A673 (cell line): Measurements from ENCODE around the gene UMAD1.

Experiments
- EZH2 ChIP-seq: fragments of 200-600 bp; sonication (generic); IDR thresholded peaks from 2 replicates; pipeline ENCODE4 v1.6.1; 2017; ENCODE audit warnings: borderline replicate concordance, low read depth, mild to moderate bottlenecking, mixed read lengths, antibody characterized with exemption, low read length; ENCODE audit not compliant: poor library complexity, severe bottlenecking
- TF ChIP-seq, protein P1 (sequence below): fragments of 300-800, 200-600 bp; sonication (generic); conservative IDR thresholded peaks from 2 replicates; pipeline ENCODE4 v1.5.1; 2017; ENCODE audit warnings: low read depth, mild to moderate bottlenecking, antibody characterized with exemption, low read length, moderate library complexity, mixed read lengths

DNA sequence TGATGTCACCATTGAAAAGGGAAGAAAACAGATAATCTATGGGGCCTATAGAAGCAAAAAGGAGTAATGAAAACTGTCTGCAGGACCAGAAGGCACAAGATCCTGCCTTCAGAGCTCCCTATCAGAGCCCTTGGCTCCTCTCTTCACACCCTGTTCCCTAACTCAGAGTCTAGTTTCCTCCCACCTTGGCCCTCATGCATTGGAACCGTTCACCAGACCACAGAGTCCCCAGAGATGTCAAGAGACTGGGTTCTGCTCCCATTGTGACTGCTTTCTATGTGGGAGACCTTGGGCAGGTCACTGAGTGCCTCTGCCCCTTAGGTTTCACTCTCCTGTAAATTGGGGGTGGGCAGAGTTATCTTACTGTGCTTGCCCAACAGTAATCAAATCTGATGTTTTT is 158.0 kb downstream of the UMAD1 start:
- TF ChIP-seq, protein P1, sequence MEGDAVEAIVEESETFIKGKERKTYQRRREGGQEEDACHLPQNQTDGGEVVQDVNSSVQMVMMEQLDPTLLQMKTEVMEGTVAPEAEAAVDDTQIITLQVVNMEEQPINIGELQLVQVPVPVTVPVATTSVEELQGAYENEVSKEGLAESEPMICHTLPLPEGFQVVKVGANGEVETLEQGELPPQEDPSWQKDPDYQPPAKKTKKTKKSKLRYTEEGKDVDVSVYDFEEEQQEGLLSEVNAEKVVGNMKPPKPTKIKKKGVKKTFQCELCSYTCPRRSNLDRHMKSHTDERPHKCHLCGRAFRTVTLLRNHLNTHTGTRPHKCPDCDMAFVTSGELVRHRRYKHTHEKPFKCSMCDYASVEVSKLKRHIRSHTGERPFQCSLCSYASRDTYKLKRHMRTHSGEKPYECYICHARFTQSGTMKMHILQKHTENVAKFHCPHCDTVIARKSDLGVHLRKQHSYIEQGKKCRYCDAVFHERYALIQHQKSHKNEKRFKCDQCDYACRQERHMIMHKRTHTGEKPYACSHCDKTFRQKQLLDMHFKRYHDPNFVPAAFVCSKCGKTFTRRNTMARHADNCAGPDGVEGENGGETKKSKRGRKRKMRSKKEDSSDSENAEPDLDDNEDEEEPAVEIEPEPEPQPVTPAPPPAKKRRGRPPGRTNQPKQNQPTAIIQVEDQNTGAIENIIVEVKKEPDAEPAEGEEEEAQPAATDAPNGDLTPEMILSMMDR: no peak
- TF ChIP-seq EZH2: no peak
